Stimulated activated CD8-positive, alpha-beta memory T cell treated with anti-CD3 and anti-CD28 coated beads, Interleukin-12 subunit alpha, Interleukin-12 subunit beta, amount 100 ng/mL, for 4 hours (primary cell): Measurements from ENCODE around the gene CBLIF.
"Not testable (repeated sequence)": the region's sequence is repeated elsewhere in the genome, so short reads cannot be mapped to it uniquely, and the experiment has no call there.

Source experiments
- DNase-seq: peaks from one replicate; pipeline ENCODE4 v3.0.0-alpha.2; 2020; ENCODE audit warnings: low read depth

Gene CBLIF

GRCh38 chr11:59794417-59794816, 50.9 kb downstream of the CBLIF start:
- DNase-seq = no peak

- DNase-seq = no peak
Measured at GRCh38 chr11:59792507-59792906, 52.8 kb downstream of the CBLIF start.

- DNase-seq = no peak
Measured at GRCh38 chr11:59791639-59792038, 53.7 kb downstream of the CBLIF start.

- DNase-seq = no peak
Measured at GRCh38 chr11:59787816-59788215, 57.5 kb downstream of the CBLIF start.

- no peak for DNase-seq
Measured at GRCh38 chr11:59787255-59787588, 58.1 kb downstream of the CBLIF start.

- DNase-seq = no peak
Measured at GRCh38 chr11:59785818-59786217, 59.5 kb downstream of the CBLIF start.

- DNase-seq = not testable (repeated sequence)
Measured at GRCh38 chr11:59784441-59784840, 60.9 kb downstream of the CBLIF start.

- no peak for DNase-seq
Measured at GRCh38 chr11:59783632-59784090, 61.6 kb downstream of the CBLIF start.

- DNase-seq = no peak
Measured at GRCh38 chr11:59782080-59782479, 63.2 kb downstream of the CBLIF start.

GRCh38 chr11:59779487-59779886, 65.8 kb downstream of the CBLIF start:
- DNase-seq = no peak
